Transverse colon (tissue), 4 donors: Measurements from ENCODE around the gene CRTAP. TPM values are rescaled to one million over a fixed set of nuclear protein-coding genes. Genes with fewer than 3 reads are reported as not detected.
A peak's percentile ranks its signal among the peaks of the same experiment; 100 is the strongest.

Experiments
- DNase-seq: peaks from one replicate; pipeline ENCODE4 v3.0.0-alpha.2; 2019
- H3K27ac ChIP-seq, 4 donors: fragments of 200-600 bp; sonication (generic); 2 replicates each; pipeline ENCODE4 v1.5.1; 2016 to 2018; ENCODE audit warnings: inconsistent platforms in 4 of 4
- H3K27me3 ChIP-seq: fragments of 200-600 bp; sonication (generic); 2 replicates; pipeline ENCODE4 v1.5.1; 2017; ENCODE audit warnings: inconsistent platforms
- H3K36me3 ChIP-seq, 4 donors: fragments of 200-600 bp; sonication (generic); 2 replicates each; pipeline ENCODE4 v1.5.1; 2017 to 2019; ENCODE audit warnings: inconsistent platforms in 4 of 4
- H3K4me1 ChIP-seq, 4 donors: fragments of 200-600 bp; sonication (generic); 2 replicates each; pipeline ENCODE4 v1.5.1; 2017 to 2020; ENCODE audit warnings: inconsistent platforms in 4 of 4
- H3K4me3 ChIP-seq, 4 donors: fragments of 200-600 bp; sonication (generic); 1 replicate in 1 of 4; 2 replicates in 3 of 4; pipeline versions ENCODE4 v1.5.1 to v1.6.1; 2017 to 2019; ENCODE audit warnings: inconsistent platforms in 4 of 4
- H3K9me3 ChIP-seq, 2 donors: fragments of 200-600 bp; sonication (generic); 2 replicates each; pipeline ENCODE4 v1.5.1; 2017 to 2019; ENCODE audit warnings: inconsistent platforms in 2 of 2
- EP300 ChIP-seq: sonication (generic); formaldehyde crosslinking; IDR thresholded peaks from one replicate; pipeline ENCODE4 v1.6.1; 2017; ENCODE audit warnings: antibody characterized with exemption, low read depth
- POLR2A ChIP-seq: fragments of 450-650 bp; IDR thresholded peaks from one replicate; pipeline ENCODE4 v1.6.1; 2016; ENCODE audit warnings: antibody characterized with exemption, mild to moderate bottlenecking, moderate library complexity
- POLR2AphosphoS5 ChIP-seq, 3 donors: sonication (generic); formaldehyde crosslinking; IDR thresholded peaks; one replicate each; pipeline ENCODE4 v1.6.1; 2016; ENCODE audit warnings: antibody characterized with exemption in 3 of 3
- WGBS, 2 donors: methylation state at CpG; one replicate each; pipeline ENCODE4 v1.1.5; 2018; ENCODE audit warnings: low coverage in 1 of 2; 5-methylcytosine and 5-hydroxymethylcytosine counted together
- in situ Hi-C, 4 donors: fragments of 200-750 bp; cut with MboI; loops; one replicate each; pipeline versions ENCODE4 v1.15.0 to v1.15.1; 2017; ENCODE audit warnings: low sequenced_read_pairs in 3 of 4, low pct_ligation_motif_present in 1 of 4, low pct_unique_long_range_greater_than_20kb in 1 of 4
- intact Hi-C: fragments of 100-400 bp; cut with DNase I; formaldehyde crosslinking; loops from one replicate; pipeline ENCODE4 v1.15.1; 2023; ENCODE audit warnings: low total_unique reads
- total RNA-seq, 4 donors: library from RNA; depleted of rRNA; stranded (reverse); fragments of >200 nt; gene quantifications; one replicate each; pipeline ENCODE4 v1.1.0, GENCODE V29; 2016
- TF ChIP-seq, protein P1 (sequence below), 5 experiments: fragments of 200-600 bp in 3 of 5; fragments of 450-650 bp in 2 of 5; sonication (generic) in 3 of 5; IDR thresholded peaks; 1 replicate in 2 of 5; 2 replicates in 3 of 5; pipeline ENCODE4 v1.5.1; 2016 to 2017; ENCODE audit warnings: antibody characterized with exemption in 5 of 5, inconsistent platforms in 3 of 5, mild to moderate bottlenecking in 2 of 5, moderate library complexity in 1 of 5

Gene CRTAP
- total RNA-seq, 4 donors from 2014 or later, result 71.1 to 138 (median 88.8) TPM

GRCh38 chr3:33145901-33146580, 32.2 kb downstream of the CRTAP start:
- in situ Hi-C loops, result loop anchor here in 2 of 4 donors (25.0 kb wide), 2 partner anchors 216 to 641 kb away; partner anchors contain the start of gene PDCD6IP (in 1 of the 2)
- Histone ChIP-seq H3K27ac (no peak overlapping the region), H3K4me1 (peaks cover 0 to 6% (median 0%) of the 10 kb centered on the region in 4 donors), H3K27me3 (no peaks in the 10 kb centered on the region), H3K9me3 (no peaks in the 10 kb centered on the region), H3K4me3 (no peak overlapping the region), H3K36me3 (peaks cover 0 to 15% (median 7%) of the 10 kb centered on the region in 4 donors)
- TF ChIP-seq POLR2AphosphoS5 (IDR thresholded peaks at IDR 0.05), result no peak
- TF ChIP-seq, protein P1, sequence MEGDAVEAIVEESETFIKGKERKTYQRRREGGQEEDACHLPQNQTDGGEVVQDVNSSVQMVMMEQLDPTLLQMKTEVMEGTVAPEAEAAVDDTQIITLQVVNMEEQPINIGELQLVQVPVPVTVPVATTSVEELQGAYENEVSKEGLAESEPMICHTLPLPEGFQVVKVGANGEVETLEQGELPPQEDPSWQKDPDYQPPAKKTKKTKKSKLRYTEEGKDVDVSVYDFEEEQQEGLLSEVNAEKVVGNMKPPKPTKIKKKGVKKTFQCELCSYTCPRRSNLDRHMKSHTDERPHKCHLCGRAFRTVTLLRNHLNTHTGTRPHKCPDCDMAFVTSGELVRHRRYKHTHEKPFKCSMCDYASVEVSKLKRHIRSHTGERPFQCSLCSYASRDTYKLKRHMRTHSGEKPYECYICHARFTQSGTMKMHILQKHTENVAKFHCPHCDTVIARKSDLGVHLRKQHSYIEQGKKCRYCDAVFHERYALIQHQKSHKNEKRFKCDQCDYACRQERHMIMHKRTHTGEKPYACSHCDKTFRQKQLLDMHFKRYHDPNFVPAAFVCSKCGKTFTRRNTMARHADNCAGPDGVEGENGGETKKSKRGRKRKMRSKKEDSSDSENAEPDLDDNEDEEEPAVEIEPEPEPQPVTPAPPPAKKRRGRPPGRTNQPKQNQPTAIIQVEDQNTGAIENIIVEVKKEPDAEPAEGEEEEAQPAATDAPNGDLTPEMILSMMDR (IDR thresholded peaks at IDR 0.05), result no peak
- TF ChIP-seq EP300, result no peak
- TF ChIP-seq POLR2A, result no peak
- DNase-seq, result no peak
- 70 to 78% methylated on average over 2 to 9 of the region's 9 CpGs for WGBS, 2 donors
- intact Hi-C loops, result loop anchor here (10.0 kb wide), 1 partner anchor 209 kb away; no protein-coding TSS in a partner anchor

DNA sequence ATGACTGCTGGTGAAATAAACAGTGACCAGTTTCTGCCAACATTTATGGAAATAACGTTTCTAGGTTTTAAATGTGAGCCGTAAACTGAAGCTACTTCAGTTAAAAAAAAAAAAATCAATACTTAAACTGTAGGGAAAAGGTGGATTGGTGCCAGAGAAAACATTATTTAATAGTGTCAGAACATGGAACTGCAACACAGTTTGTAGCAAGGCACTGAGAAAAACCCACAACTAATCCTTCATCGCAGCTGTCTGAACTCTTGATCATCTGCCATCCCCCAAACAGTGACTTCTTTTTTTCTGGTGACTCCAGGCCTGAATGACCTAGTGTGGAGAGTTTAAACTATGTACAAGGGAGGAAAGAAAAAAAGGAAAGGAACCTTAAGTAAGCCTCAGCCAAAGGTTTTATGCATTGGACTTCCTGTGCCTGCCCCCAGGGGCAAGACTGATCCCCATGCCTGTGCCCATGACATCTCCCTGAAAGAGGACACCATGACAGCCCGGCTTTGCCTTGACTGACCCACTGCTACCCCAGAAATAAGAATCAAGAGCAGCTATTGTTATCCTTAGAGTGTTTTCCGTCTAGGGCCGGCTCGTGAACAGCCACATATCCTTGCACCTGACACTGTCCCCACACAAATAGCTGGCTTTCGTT, 33.1 kb downstream of the CRTAP start:
- intact Hi-C loops (loop anchor here (10.0 kb wide), 1 partner anchor 208 kb away; no protein-coding TSS in a partner anchor), in situ Hi-C loops (loop anchor here in 2 of 4 donors (25.0 kb wide), 2 partner anchors 215 to 640 kb away; partner anchors contain the start of gene PDCD6IP (in 1 of the 2))
- Histone ChIP-seq H3K27me3 (no peaks in the 10 kb centered on the region), H3K9me3 (no peaks in the 10 kb centered on the region), H3K4me3 (no peak overlapping the region), H3K27ac (no peak overlapping the region), H3K4me1 (peaks cover 0 to 6% (median 0%) of the 10 kb centered on the region in 4 donors), H3K36me3 (peaks cover 0 to 15% (median 7%) of the 10 kb centered on the region in 4 donors)
- no peak for DNase-seq
- TF ChIP-seq, protein P1 (IDR thresholded peaks at IDR 0.05), result peak in 1 of 5 experiments; percentile 7
- TF ChIP-seq POLR2A, result no peak
- 59 to 69% methylated on average over 5 to 8 of the region's 8 CpGs for WGBS, 2 donors

GRCh38 chr3:33149342-33149741, 35.5 kb downstream of the CRTAP start:
- H3K4me1 ChIP-seq, result peaks cover 0 to 6% (median 0%) of the 10 kb centered on the region in 4 donors
- in situ Hi-C loops, result loop anchor here in 2 of 4 donors (25.0 kb wide), 2 partner anchors 213 to 638 kb away; partner anchors contain the start of gene PDCD6IP (in 1 of the 2)
- WGBS, 2 donors, result 77 to 88% methylated on average over 1 to 5 of the region's 6 CpGs

More at GRCh38 chr3:33149342-33149741, 35.5 kb downstream of the CRTAP start:
- no peaks in the 10 kb centered on the region for H3K36me3 ChIP-seq
- no peak for DNase-seq
- TF ChIP-seq POLR2A, result no peak
- no peak for TF ChIP-seq POLR2AphosphoS5 (IDR thresholded peaks at IDR 0.05)
- TF ChIP-seq EP300, result no peak
- TF ChIP-seq, protein P1 (IDR thresholded peaks at IDR 0.05), result no peak
- H3K9me3 ChIP-seq, result no peaks in the 10 kb centered on the region
- H3K4me3 ChIP-seq, result no peak overlapping the region
- intact Hi-C loops, result loop anchor here (10.0 kb wide), 1 partner anchor 205 kb away; no protein-coding TSS in a partner anchor
- no peak overlapping the region for H3K27ac ChIP-seq
- no peaks in the 10 kb centered on the region for H3K27me3 ChIP-seq
